NCI-H69 (cell line): Measurements from ENCODE around the gene ACSL1.
"Not testable (repeated sequence)": the region's sequence is repeated elsewhere in the genome, so short reads cannot be mapped to it uniquely, and the experiment has no call there.

ENCODE experiments used
- DNase-seq: peaks from one replicate; lab custom pipeline; 2025; lab: John Stamatoyannopoulos, UW

Gene ACSL1

DNA sequence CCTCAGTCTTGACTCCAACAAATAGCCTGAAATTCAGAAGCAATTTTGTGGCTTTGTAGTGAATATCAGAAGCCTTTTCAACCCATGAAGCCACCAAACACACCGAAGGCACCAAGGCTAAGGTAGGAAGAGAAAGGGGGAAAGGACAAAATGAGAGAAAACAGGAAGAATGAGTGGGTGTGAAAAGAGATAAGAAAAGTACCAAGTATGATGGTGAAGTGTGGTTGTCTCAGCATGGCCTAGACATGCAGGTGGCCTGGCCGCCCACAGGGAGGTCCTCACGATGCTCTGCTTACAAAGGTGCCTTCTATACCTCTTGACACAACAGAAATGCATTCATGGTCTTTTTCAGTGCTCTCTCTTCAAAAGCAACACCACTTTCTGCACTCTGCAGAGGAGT, 34.9 kb downstream of the ACSL1 start:
- DNase-seq = no peak

DNA sequence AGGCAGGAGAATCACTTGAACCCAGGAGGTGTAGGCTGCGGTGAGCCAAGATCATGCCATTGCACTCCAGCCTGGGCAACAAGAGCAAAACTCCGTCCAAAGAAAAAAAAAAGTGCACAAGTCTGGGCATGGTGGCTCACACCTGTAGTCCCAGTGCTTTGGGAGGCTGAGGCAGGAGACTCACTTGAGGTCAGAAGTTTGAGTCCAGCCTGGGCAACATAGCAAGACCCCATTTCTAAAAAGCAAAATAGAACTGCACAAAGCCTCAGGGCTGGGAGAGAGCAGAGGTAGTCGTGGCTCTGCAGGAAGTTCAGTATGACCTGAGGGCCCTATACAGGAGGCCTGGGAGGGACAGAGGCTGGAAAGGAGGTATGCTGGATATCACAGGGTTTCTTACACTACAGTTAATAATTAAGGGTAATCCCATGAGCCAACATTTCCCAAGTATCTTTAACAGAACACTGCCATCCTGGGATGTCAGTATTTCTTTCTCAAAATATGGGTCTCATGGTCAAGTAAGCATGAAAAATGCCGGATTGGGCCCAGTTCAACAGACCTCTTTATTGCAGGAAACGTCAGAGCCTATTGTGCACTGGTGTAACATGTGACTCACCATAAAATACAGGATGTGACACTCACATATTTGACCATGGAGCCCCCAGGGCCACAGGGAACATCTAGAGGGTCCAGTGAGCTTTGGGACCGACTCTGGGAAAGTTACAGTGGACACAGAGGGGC, 37.8 kb downstream of the ACSL1 start:
- no peak for DNase-seq

DNA sequence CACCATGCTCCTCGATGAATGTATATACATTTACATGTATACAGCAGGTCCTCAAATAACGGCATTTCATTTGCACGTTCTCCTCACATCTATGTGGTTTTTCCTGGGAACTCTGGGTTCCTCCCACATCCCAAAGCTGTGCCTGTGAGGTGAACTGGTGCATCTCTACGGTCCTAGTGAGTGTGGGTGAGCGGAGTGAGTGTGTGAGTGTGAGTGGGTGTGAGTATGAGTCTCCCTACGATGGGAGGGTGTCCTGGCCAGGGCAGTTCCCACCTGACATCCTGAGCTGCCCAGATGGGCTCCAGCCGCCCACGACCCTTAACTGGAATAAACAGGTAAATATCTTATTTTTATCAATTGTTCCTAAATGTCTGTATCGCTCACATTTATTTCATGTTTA, 40.0 kb downstream of the ACSL1 start:
- DNase-seq = no peak

DNA sequence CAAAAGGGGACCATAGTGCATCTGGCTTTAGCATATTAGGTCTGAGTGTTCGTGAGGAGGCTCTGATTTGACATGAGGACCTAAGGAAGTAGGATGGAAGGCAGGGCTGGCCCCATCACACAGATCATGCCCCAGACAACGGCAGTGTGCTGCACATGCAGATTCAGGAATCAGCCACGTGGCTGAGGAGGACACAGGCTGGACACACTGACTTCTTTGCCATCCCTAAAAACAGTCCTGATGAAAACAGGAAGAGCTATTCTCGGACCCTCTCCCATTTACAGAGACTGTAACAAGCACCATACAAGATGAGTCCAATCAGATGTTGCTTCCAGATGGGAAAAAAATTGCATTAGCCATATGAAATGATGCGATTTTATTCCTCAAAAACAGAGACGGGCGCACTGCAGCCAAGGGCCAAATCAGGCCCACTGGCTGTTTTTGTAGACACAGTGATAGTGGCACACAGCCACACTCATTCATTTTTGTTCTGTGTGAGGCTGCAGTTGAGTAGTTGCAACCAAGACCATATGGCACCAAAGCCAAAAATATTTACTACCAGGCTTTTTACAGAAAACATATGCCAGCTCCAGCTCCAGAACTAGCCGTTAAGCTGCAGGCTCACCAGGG, 41.0 kb downstream of the ACSL1 start:
- DNase-seq = no peak

DNA sequence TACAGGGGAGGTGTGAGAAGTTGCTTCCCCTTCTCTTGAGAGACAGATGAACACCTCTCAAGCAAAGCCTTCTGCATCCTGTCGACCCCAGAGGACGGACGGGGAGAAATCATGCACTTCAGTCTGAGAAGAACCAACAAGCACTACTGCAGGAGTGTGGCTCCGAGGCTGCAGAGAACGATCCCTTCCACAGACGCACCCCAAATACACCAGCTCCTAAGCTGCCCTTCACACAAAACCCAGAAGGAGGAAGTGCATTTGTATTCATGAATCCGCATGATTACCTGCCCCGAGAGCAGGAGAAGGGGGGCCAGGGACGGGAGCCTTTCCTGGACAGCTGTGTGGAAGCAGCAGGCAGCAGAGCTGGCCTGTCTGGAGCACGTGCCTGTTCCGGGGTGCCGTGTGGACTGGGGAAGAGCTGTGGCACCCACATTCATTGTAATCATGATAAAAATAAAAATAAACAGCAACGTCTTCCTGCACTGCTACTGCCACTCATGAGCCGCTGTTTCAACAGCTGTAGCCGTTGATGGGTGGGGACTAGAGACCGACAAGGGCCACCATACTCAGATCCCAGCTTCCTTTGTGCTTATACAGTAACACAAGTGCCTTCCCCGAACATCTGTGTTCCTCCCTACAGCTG, 42.9 kb downstream of the ACSL1 start:
- DNase-seq = peak; percentile 22

DNA sequence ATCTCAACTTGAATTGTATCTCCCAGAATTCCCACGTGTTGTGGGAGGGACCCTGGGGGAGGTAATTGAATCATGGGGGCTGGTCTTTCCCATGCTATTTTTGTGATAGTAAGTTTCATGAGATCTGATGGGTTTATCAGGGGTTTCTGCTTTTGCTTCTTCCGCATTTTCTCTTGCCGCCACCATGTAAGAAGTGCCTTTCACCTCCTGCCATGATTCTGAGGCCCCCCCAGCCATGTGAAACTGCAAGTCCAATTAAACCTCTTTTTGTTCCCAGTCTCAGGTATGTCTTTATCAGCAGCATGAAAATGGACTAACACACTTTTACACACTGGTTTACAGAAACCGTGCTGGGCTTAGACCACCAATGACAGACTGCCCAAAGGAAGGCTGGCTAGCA, 46.6 kb downstream of the ACSL1 start:
- DNase-seq = not testable (repeated sequence)

DNA sequence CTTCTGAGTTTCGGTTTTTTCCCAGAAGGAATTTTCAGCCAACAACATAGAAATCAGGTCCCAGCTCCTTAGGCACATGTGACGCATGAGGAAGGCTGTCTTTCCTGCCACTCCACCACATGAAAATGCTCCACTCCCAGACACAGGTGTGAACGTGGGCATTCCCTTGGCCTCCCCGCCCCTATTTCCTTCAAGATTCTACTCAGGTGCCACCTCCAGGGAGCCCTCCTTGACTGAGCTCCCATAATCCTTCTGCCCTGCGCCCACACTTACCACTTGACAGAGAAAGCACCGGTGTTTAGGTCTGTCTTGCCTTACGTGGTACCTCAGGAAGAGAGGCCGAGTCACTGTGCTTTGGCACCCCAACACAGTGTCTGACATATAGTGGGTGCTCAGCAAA, 47.4 kb downstream of the ACSL1 start:
- no peak for DNase-seq

DNA sequence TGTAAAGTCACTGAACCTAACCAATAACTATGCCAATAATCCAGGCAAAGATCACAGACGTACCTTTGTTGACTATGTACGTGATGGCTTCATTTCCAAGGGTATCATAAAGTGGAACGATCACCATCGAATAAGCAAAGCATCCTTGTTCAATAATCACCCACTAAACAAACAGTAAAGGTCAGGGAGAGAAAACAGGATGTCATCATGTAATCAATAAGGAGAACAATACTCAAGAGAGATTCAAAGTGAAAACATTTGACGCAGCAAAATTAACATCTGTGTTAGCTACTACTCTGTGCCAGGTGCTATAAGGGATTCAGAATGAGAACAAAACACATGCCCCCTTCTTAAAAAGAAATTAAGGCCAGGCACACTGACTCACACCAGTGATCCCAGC, 48.9 kb downstream of the ACSL1 start:
- no peak for DNase-seq

DNA sequence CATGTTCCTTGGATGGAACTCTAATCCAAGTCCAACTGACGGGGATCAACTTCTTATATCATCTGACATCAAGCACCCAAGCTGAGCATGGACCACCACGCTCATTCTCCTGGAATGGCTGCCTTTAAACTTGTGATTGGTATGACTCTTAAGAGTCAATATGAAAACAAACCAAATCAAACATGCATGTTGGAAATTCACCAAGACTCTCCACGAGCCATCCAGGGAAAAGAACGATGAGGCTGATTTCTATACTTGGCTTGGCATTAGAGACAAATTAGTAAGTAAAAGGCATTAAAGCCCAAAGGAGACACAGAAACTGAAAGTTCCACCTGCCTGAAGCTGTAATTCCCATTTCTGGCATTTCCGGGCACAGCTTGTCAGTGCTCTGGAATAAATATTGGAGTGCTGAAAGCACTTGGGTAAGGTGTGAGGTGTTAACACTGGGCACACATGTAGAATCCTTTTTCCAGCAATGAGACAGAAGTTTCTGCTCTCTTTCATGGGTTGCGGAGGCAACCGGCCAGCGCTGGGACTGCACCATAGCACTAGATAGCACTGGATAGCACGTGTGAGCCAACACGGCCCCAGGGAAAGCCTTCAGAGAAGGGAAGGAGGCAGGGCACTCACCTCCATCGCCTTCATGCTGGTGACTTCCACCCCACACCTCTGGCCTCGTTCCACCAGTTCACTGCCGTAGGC, 49.8 kb downstream of the ACSL1 start:
- DNase-seq = no peak

DNA sequence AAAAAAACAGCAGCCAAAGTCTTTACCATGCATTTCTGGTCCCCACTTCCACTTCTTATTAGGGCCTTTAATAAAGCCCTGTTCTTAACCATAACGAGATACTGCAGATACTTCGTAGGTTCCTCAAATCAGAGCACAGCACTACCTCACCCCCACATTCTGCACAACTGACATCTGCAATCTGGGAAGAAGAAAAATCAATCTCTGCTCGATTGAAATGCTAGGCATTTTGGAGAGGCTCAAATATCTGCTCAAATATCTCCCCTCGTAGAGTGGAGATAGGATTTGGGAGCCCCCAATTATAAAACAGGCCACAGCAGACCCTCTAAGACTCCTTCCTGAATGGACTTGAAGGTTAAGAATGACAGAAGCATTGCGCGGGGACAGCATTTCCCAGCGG, 51.6 kb downstream of the ACSL1 start:
- no peak for DNase-seq

DNA sequence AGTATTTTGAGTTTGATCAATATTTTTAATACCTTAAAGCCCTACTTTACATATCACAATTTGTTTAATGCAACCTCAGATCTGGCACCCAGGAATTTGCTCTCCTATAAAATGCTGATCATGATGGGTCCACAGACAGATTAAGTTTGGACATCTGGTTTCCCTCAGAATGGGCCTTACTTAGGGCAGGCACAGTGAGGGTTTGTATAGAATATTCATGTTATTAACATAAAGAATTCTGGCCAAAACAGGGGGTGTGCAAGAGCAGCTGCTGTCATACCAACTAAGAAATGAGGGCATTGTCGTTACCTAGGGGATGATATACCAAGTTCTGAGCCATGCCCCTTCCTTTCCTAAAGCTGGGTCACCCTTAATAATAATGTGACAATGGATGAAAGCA, 54.4 kb downstream of the ACSL1 start:
- DNase-seq = no peak

DNA sequence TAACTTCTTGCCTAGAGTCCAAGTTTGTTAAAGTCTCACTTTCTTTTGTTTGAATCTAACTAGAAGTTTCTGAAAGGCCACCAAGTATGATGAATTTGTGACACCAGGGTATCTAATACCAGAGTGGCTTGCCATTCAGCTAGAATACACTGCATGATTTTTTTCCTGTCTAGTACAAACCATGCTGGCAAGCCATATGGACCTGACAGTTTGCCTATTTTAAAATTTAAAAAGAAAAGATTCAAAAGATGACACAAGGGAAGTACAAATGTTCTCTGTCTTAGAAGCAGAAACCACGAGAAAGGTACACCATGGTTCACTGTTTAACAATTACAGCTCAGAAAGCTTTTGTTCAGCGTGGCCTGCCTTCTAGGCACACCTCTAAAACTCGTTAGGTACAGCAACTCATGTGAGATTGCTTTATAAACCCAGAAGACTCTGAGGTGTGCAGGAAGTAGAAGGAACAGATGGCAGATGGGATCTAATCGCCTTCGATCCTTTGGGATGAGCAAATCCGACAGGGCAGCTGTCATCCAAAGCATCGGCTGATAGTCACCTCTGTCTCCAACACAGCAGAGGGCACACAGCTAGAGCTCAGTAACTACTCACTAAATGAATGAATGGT, 56.5 kb downstream of the ACSL1 start:
- DNase-seq = peak; percentile 31

DNA sequence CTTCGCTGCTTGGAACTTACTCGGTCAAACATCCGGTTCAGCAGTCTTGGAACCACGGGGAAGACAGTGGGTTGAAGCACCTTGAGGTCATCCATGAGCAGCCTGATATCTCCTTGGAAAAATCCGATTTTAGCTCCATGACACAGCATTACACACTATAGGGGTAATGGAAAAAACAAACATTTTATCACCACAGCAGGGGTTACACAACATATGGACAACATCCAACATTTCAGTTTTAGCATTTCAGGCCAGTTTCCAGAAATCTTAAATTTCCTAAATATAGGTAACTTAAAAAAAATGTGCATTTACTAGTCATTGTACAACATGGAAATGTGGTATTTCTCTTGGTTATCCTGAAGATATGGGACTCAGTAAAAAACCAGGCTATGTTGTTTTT, 57.5 kb downstream of the ACSL1 start:
- no peak for DNase-seq

DNA sequence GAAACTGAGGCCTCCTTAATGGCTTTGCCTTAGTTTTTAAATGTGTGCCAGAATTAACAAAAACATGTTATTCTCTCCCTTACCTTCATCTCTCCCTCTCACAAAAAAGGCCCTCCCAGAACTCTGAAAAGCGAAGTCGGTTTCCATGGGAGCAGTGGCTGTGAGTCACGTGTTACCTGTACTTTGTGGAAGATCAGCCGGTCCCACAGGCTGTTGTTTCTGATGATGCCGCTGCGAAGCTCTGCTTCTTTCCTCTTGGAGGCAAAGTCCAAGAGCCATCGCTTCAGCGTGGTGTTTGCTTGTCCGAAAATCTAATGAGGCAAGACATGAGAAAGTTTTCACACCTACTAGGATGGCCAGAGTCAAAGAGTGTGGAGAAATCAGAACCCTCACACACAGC, 59.3 kb downstream of the ACSL1 start:
- no peak for DNase-seq

DNA sequence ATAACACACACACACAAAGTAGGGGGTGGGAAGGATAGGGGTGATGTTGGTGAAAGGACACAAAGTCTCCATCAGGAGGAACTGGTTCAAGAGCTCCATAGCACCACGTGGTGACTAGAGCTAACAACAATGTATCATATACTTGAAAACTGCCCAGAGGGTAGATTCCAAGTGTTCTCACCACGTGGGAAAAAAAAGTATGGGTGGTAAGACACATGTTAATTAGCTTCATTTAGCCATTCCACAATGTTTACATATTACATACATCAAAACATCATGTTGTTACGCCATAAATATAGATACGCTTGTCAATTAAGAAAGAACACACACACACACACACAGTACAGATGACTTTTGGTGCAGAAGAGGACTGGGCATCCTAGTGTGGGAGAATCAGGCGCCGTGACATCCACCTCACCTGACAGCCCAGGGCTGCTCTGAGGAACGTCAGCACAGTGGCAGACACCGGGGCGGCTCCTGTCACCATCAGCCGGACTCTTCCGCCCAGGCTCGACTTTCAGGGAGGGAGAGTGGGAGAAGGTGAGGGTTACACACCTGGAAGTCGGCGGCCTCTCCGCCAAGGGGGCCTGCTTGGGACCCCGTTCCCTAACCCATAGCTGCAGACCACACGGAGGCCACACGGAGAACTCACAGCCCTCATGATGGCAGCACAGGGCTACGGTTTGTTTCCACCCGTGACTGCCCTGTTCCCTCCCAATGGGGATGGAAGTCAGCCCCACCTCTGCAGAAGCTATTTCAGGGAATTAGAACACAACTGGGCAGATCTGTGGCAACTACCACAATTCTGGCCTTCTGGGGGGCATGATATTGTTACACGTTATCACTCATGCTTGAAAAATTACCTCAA, 60.1 kb downstream of the ACSL1 start:
- DNase-seq = no peak

DNA sequence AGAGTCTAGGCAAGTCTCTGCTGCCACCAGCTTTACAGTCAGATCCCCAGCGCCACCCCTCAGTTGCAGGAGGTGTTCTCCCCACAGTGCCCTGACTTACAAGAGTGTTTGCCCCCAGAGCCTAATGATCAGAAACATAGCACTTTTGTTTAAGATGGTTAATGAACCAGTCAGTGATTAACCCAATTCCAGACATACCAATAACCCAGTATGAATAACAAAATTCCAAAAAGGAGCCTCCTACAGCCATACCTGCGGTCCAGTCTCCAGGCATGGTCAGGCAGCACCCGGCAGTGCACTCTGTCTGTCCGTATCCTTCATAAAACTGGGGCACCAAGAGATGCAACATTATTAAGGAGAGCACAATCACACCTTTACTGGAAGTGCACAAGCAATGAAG, 61.2 kb downstream of the ACSL1 start:
- DNase-seq = no peak

DNA sequence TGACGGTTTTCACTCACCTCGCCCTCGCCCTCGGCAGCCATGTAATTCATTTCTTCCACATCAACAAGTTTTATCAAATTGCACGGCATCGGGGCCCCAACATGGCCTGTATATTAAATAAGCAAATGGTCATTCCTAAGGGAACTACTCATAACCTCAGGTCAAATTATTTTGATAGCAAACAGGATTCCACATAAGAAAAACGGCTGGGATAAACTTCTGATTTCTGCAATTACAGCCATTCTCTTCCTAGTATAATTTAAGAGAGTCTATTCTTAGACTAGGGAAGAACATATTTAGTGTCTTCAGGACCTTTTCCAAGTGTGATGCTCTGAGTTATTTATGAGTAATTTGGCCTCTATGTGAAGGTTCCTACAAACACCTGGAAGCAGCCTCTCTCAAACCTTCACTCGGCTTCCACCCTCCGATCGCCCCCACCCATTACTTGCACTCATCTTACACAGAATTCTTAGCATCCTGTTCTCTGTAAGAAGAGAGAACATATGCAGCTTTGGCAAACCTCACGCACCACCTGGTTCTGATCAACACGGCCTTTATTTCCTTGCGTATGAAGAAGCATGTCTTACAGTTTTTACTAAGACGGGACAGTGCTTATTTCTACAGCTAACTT, 62.5 kb downstream of the ACSL1 start:
- DNase-seq = no peak

DNA sequence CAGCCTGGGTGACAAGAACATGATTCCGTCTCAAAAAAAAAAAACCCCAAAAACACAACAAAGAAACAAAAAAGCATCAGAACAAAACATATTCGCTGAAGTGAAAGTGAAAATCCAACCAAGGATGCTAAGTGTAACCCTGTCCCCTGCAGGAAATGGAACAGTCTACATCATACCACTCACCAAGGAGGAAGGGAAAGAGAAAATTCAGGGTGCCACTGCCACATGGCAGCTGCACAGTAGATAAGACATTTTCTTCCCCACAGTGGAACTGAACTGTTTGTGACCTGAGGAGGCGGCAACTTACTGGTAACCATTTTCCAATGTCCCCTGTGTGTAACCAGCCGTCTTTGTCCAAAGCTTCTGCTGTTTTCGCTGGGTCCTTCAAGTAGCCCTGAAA, 63.7 kb downstream of the ACSL1 start:
- no peak for DNase-seq

DNA sequence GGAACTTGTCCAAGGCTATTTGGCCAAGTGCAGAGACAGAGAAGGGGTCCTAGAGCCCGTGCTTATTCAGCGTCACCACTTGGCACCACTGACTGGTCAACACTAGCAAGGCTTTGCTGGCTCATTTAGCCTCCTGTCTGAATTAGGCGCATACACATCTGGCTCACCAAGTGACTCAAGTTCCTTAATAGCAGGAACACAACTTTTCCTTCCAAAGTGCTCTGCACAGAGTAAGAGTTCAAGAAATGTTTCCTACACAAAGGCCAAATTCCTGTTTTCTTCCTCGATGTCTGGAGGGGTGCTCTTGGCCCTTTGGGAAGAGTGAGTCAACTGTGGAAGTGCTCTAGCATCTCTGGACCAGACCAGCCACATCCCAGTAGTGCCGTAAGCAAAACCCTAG, 65.1 kb downstream of the ACSL1 start:
- DNase-seq = no peak

DNA sequence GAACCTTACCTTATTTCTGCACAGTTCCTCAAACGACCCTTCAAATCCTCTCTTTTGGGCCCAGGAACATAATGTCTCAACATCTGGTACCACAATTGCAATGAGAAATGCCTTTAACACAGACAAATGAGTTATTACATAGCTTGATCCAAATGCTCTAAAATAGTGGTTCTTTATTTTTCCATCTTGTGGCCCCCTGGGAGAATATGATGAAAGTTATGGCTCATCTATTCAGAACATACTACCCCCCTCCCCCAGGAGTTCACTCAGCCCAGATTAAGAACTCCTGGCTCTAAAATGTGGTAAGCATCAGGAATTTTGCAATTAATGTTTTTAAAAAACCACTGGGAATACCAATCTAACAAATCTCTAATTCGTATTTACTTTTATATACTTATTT, 68.0 kb downstream of the ACSL1 start:
- no peak for DNase-seq

DNA sequence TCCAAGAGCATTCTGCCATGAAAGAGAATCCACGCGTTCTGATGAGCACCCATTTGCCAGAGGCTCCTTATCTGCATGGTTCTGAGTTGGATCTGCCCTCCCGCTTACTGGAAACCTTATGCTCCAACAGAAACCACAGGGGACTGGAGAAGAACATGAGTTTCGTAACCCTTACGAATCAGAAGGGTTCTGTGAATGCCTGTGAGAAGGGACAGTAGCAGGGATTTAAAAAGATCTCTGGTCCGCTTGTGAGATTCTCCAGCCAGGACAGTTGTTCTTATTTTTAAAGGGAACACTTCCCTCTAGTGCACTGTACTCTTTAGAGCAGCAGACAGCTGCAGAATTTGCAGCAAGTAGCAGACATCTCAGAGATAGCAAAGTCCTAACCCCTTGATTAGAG, 69.4 kb downstream of the ACSL1 start:
- no peak for DNase-seq
